GM19043 (cell line): ENCODE measurements around the gene ERI3.
A peak's percentile ranks its signal among the peaks of the same experiment; 100 is the strongest.
"Not testable (repeated sequence)": the region's sequence is repeated elsewhere in the genome, so short reads cannot be mapped to it uniquely, and the experiment has no call there.

Experiments
- ATAC-seq: cut with Tn5 transposase; IDR thresholded peaks from one replicate; pipeline ENCODE4 v1.9.1; 2021; ENCODE audit warnings: low read depth; ENCODE audit not compliant: unreplicated experiment

The ERI3 gene

DNA sequence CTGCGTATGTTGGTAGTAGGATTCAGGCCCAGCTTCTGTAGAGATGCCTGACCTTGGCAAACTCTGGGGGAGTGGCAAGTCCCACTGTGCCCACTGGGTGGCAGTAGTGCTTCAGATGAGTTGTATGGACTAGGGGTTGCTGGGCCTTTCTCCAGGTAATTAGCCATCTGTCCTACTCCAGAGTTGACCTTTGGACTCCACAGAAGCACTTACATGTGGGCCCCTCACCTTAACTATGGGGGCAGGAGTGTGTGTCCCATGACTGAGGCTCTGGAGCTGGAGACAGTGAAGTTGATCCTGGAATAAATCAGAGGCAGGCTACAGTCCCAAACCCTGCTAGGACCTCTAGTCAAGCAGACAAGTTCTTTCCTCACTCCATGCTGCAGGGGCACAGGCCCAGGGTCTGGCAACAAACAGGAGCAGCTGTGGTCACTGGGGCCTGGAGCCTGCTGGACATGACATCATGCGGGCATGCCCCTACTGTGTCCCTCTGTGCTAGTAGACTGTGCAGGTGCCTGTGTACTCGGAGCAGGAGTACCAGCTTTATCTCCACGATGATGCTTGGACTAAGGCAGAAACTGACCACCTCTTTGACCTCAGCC lies 137.1 kb downstream of the ERI3 start:
- no peak for ATAC-seq

GRCh38 chr1:44213222-44214112 lies 141.6 kb downstream of the ERI3 start, which contains the start of gene DMAP1:
TSS of gene DMAP1 (plus strand) at chr1:44213471. CDS start at chr1:44213754, 283 bp downstream.
- ATAC-seq, result peak; percentile 69

DNA sequence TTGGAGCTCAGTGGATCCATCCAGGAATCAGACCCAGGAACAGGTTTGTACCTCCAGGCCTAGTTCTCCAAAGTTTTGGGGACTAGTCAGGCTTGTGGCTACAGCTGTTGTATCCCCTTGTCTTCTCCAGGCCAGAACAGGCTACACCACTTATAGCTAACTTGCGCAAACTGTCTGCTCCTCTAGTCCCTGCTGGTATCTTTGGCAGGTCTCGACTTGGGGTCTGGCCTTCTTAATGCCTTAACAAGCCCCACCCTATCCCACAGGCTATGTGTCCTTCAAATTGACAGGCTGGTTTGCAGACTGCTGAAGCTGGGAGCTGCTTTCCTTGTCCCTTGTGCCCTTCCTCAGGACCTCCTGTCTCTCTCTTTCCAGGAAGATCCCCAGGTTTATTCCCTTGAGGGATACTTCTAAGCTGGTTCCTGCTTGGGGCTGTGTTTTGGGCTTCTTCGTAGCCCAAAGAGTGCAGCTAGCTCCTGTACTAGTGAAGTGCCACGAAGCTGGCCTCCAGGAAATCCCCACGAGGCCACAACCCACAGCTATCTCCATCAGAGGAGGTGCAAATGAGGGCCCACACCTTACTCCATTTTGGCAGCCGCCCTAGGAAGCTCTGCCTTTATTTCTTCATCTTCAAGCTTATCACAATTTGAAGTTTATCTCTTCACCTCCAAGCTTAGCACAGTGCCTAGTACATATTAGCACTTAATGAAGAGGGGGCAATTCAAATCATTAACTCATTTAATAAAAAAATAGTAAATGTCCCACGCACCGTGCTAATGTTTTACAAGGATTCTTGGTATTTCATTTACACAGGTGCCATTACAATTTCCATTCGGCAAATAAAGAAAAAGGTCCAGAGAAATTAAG lies 142.5 kb downstream of the ERI3 start:
- no peak for ATAC-seq

DNA sequence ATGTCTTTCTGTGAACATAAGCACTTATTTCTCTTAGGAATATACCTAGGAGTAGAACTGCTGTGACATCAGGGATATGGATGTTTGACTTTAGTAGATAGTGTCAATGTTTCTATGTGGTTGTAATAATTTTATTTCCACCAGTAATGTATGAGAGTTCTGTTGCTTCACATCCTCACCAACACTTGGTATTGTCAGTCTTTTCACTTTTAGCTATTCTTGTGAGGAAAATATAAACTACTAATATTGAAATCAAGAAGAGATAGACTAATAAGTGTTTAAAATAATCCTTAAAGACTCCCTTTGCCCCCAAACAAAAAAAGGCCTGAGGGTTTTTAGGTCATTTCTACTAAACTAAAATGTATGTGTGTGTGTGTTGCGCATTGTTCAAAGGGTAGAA lies 144.5 kb downstream of the ERI3 start:
- no peak for ATAC-seq

DNA sequence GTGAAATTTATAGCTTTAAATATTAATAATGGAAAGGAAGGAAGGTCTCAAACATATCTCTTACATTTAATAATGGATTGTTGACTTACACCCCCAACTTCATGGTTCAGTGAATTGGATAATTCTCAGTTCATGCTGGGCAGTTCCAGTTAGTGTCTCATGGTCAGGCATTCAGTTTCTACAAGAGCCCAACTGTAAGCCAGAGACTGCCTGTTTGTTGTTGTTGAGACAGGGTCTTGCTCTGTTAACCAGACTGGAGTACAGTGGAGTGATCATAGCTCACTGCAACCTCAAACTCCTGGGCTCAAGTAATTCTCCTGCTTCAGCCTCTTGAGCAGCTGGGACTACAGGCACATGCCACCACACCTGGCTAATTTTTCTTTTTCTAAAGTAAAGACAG lies 146.8 kb downstream of the ERI3 start:
- ATAC-seq, result no peak

- not testable (repeated sequence) for ATAC-seq
Observed at GRCh38 chr1:44206545-44206944, 148.5 kb downstream of the ERI3 start.

DNA sequence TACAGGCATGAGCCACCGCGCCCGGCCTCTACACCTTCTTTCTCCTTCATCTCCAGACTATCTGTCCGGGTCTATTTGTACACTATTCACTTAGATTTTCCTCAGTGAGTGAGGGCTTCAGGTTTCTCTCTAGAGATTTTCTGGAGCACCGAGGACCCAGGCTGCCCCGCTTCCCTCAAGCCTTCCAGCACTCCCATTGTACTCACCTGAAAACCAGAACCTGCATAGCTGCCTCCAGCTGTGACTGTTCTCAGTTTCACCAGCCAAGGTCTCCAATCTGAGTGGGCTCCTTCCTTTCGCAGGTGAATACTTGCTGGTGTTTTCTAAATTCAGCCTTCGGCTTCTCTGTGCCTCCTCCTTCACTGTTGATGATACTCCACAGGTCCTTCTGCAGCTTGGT lies 154.7 kb downstream of the ERI3 start:
- ATAC-seq, result no peak

DNA sequence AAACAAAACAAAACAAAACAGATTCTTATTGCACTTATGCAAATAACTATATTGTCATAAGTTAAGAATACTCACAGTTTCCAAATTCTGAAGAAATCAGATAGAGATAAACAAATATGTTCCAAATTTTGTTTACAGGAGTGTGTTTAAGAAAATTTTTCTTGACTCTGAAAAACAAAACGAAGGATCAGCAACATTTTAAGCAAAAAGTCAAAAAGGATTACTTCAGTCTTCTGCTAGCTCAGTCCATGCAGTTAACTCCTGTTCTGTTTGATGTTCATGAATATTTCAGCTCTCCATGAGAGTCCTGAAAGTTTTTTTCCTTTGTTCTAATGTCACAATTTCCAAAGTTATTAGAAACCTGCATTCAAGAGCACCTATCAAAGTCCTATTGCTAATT lies 180.4 kb downstream of the ERI3 start:
- no peak for ATAC-seq
